Measurements from ENCODE around the gene CTBP2.

CTBP2 gene

GRCh38 chr10:125057158-125058001 lies 103.0 kb downstream of the CTBP2 start:
- H3K9me3 ChIP-seq: no peaks in the 10 kb centered on the region
- intact Hi-C loops (cut with DNase I; ENCODE audit: low total_unique reads): no loop called here
- peak overlapping the region; percentile 92 to 94 for H3K27ac ChIP-seq
- no peaks in the 10 kb centered on the region for H3K27me3 ChIP-seq
- H3K4me1 ChIP-seq: peaks cover 24 to 99% (median 97%) of the 10 kb centered on the region in 4 donors
- no peak for TF ChIP-seq CTCF (IDR thresholded peaks at IDR 0.05)
- no peaks in the 10 kb centered on the region for H3K36me3 ChIP-seq
- DNase-seq: peak; percentile 84 to 87
- peak overlapping the region in 1 of 2 donors; percentile 7 for H3K4me3 ChIP-seq

- intact Hi-C loops (cut with DNase I; ENCODE audit: low total_unique reads): no loop called here
- peak overlapping the region; percentile 92 to 94 for H3K27ac ChIP-seq
- H3K9me3 ChIP-seq: no peaks in the 10 kb centered on the region
- no peak for DNase-seq
- no peak for TF ChIP-seq CTCF (IDR thresholded peaks at IDR 0.05)
- no peaks in the 10 kb centered on the region for H3K36me3 ChIP-seq
- peak overlapping the region in 1 of 2 donors; percentile 7 for H3K4me3 ChIP-seq
- H3K4me1 ChIP-seq: peaks cover 19 to 99% (median 92%) of the 10 kb centered on the region in 4 donors
- no peaks in the 10 kb centered on the region for H3K27me3 ChIP-seq
Measured at GRCh38 chr10:125056161-125057132, 103.9 kb downstream of the CTBP2 start.

- Histone ChIP-seq H3K27ac (peak overlapping the region; percentile 92 to 94), H3K36me3 (no peaks in the 10 kb centered on the region), H3K27me3 (no peaks in the 10 kb centered on the region), H3K9me3 (no peaks in the 10 kb centered on the region), H3K4me1 (peaks cover 19 to 100% (median 86%) of the 10 kb centered on the region in 4 donors), H3K4me3 (no peak overlapping the region)
- no peak for DNase-seq
- intact Hi-C loops (cut with DNase I; ENCODE audit: low total_unique reads): no loop called here
- no peak for TF ChIP-seq CTCF (IDR thresholded peaks at IDR 0.05)
Measured at GRCh38 chr10:125055446-125055845, 104.9 kb downstream of the CTBP2 start.

- H3K4me1 ChIP-seq: peaks cover 19 to 100% (median 81%) of the 10 kb centered on the region in 4 donors
- no peak for DNase-seq
- no peaks in the 10 kb centered on the region for H3K27me3 ChIP-seq
- no peaks in the 10 kb centered on the region for H3K36me3 ChIP-seq
- peak overlapping the region; percentile 92 to 94 for H3K27ac ChIP-seq
- TF ChIP-seq CTCF (IDR thresholded peaks at IDR 0.05): no peak
- intact Hi-C loops (cut with DNase I; ENCODE audit: low total_unique reads): no loop called here
- H3K4me3 ChIP-seq: no peak overlapping the region
- no peaks in the 10 kb centered on the region for H3K9me3 ChIP-seq
Measured at GRCh38 chr10:125054669-125055268, 105.6 kb downstream of the CTBP2 start.

DNA sequence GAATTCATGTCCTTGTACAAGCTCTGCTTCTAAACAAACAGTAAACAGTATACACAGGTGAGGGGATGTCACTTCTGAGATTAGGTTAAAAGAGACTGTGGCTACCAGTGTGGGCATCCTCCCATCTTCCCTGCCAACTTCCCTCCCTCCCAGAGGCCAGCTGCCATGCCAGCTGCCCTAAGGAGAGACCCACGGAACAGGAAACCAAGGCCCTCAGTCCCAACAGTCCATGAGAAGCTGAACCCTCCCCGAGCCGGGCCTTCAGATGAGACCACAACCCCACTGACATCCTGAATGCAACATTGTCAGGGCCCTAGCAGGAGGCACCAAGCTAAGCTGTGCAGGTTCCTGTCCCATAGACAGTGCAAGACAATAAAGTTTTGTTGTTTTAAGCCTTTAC lies 106.1 kb downstream of the CTBP2 start:
- peaks cover 19 to 100% (median 81%) of the 10 kb centered on the region in 4 donors for H3K4me1 ChIP-seq
- H3K36me3 ChIP-seq: no peaks in the 10 kb centered on the region
- H3K27ac ChIP-seq: peak overlapping the region; percentile 92 to 94
- H3K9me3 ChIP-seq: no peaks in the 10 kb centered on the region
- TF ChIP-seq CTCF (IDR thresholded peaks at IDR 0.05): no peak
- intact Hi-C loops (cut with DNase I; ENCODE audit: low total_unique reads): no loop called here
- H3K4me3 ChIP-seq: no peak overlapping the region
- no peaks in the 10 kb centered on the region for H3K27me3 ChIP-seq
- no peak for DNase-seq

Measured in tibial artery (tissue), 4 donors.